ENCODE results near the gene PDE12.

PDE12 gene, protein sequence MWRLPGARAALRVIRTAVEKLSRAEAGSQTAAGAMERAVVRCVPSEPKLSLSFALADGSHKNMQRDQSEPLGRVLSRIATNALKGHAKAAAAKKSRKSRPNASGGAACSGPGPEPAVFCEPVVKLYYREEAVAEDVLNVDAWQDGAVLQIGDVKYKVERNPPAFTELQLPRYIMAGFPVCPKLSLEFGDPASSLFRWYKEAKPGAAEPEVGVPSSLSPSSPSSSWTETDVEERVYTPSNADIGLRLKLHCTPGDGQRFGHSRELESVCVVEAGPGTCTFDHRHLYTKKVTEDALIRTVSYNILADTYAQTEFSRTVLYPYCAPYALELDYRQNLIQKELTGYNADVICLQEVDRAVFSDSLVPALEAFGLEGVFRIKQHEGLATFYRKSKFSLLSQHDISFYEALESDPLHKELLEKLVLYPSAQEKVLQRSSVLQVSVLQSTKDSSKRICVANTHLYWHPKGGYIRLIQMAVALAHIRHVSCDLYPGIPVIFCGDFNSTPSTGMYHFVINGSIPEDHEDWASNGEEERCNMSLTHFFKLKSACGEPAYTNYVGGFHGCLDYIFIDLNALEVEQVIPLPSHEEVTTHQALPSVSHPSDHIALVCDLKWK

DNA sequence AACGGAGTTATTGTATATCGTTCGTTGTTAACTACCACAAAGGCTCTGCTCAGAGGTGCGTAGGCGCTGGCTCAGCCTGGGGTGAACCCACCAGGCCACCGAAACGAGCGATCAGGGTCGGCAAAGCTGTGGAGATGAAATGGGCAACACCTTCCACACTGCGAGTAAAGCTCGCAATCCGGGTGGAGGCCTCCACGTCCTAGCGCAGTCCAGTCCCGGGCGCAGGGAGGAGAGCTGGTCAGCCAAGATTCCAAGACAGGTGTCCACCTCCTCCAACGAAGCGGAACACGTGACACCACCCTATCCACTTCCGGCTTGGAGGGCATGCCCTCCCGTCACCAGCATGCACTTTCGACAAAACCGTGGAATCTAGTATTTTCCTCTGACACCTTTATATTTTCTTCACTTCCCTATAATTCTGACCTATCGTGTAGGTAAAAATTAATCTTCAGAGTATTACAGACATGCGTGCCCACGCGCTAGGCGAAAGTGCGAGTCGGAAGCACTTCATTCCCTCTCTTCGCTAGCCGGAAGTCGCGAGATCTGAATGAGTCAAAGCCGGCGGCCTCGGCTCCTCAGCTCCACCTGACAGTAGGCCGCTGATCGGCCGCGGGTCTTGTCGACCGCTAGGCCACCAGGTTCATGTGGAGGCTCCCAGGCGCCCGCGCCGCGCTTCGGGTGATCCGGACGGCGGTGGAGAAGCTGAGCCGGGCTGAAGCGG is at the start of gene PDE12:
TSS of gene PDE12 (plus strand) at position 537 of the 721 bp plus-strand sequence. CDS start at position 643, 106 bp downstream.
- peak; percentile 65 to 70 (median 69) for DNase-seq (ENCODE audit: low read depth in 3 of 3)

DNA sequence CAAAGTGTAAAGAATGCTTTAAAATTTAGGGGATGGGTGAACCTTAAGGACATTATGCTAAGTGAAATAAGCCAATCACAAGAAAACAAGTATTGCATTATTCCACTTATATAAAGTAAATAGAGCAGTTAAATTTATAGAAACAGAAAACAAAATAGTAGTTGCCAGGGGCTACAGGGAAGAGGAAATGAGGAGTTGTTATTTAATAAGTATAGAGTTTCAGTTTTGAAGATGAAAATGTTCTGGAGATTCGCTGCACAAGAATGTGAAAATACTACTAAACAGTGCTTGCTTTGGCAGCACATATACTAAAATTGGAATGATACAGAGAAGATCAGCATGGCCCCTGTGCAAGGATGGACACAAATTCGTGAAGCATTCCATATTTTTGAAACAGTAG is 43.9 kb upstream of the PDE12 start:
- no peak for DNase-seq (ENCODE audit: low read depth in 3 of 3)

DNA sequence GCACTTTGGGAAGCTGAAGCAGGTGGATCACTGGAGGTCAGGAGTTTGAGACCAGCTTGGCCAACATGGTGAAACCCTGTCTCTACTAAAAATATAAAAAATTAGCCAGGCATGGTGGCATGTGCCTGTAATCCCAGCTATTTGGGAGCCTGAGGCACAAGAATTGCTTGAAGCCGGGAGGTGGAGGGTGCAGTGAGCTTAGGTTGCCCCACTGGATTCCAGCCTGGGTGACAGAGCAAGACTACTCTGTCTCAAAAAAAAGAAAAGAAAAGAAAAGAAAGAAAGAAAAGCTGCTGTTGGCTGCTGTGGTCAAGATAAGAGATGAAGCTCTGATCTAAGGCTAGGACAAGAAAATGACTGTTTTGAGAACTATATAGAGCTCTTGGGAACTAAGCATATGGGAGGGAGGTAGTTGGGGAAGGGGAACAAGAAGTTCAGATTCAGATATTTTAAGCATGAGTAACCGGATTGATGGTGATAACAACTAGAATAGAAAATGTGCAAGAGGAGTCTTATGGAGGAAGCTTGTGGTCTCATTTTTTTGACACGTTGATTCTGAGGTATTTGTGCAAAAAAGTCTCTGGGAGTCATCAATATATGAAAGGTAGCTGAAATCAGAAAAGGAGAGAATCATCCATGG is 37.7 kb upstream of the PDE12 start:
- DNase-seq (ENCODE audit: low read depth in 3 of 3): no peak

DNA sequence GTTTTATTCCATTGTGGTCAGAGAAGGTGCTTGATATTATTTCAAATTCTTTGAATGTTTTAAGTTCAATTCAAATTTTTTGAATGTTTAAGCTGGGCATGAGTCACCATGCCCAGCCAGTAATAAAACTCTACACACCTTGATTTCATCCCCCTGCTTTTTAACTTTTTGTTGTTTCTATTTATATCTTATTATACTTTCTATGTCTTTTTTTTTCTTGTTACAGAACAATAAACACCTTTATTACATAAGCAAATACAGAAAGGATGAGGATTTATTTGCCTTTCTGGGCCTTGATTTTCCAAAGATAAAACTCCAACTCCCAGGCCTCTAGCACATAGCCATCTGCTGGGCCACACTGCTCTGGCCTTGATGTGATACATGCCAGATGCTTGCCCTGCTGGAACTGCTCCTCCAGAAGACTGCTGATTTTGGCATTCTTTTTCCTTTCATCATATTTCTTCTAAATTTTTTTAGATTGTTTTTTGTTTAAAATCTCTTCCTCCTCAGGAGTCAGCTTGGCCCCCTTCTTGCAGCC is 25.9 kb upstream of the PDE12 start:
- no peak for DNase-seq (ENCODE audit: low read depth in 3 of 3)

DNA sequence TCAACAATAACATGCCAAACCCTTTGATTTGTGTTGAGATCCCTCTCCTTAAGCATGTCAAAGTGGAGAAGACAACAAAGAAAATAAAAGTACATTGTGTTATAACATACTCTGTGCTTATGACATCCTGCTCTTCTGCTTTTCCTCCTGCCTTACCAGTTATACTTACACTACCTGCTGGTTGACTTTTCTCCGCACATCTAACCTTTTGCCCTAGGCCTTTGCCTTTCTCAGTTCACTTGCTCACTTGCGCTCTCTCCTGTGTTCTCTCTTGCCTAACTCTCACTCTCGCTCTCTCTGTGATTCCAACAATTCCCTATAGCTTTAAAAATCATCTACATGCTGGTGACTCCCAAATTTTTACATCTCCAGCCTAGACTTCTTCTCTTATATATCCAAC is 17.6 kb upstream of the PDE12 start:
- no peak for DNase-seq (ENCODE audit: low read depth in 3 of 3)

DNA sequence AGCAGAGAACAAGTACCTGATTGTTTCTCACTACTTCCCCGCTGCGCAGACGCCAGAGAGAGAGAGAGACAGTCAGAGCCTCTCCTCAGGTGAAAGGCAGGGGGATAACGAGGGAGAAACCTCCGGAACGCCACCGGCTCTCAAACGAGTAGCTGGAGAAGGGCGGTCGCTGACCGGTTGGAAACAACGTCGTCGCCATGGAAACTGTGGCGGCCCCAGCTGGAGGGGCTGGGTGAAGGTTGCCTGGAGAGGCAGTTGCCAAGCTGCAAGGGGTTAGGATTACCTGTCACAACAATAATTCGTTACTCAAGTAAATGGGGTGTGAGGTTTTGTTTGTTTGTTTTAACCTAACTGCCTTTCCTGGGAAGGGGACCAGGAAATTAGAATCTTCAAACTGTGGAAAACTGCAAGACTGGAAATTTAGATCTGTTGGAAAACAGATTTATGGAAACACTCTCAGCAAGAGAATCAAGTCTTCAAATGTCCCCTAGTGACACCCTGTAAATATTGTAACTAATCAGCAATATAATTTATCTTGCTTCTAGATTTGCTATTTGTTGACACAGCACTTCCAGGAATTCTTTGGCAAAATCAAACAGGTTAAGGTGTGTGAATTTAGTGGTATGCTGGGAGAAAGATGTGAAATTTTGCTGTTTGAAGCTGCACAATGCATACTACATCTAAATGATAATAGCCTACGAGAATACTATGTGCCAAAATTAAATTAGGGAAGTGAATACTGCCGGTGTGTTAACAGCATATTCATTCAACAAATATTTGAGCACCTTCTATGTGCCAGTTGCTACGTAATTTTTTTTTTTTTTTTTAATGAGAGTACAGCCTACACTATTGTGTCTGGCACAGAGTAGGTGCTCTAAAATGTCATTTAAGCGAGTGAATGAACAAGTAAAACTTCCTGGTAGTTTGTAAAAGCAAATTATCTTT is 11.6 kb upstream of the PDE12 start, which contains the start of gene DNAH12:
TSS of gene DNAH12 (minus strand) at position 164 of the 945 bp plus-strand sequence. CDS start 1,474 bp downstream, outside the sequence.
- no peak for DNase-seq (ENCODE audit: low read depth in 3 of 3)

DNA sequence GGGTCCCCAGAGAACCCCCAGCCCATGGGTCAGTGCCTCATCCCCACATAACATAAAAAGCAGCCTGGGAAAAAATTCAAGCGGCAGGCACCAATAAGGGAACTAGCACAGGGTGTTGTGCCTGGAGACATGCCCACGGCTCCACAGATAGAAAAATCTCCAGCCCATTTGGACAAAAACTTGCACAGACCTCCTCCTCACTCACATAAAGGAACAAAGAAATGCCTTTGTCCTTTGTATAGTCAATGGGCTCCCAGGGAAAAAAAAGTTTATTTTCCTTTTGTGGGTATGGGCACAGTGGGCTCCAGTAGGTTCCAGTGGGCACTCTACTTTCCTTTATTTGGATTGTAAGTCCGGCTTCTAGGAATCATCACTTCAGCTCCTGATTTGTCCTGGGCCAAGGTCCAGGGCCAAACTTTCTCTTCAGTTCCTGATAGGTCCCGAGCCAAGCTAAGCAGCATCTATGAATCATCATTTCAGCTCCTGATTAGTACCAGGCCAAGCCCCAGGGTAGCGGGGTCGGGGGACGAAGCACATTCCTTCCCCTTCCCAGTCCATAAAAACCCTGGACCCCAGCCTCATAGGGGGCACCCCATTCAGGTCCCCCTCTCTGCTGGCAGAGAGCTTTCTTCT is 10.3 kb upstream of the PDE12 start:
- DNase-seq (ENCODE audit: low read depth in 3 of 3): no peak

DNA sequence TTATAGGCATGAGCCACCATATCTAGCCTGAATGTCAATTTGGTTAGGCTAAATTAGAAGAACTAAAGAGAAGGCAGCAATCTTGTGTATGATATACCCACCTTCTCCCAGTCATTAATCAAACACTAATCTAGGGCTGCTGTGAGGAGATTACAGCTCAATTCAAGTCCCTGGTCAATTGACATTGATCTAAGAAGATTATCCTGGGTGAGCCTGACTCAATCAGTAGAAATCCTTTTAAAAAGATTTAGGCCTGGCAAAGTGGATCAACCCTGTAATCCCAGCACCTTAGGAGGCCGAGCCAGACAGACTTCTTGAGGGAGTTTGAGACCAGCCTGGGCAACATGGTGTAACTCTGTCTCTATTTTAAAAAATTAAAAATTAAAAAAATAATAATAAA is 9.5 kb upstream of the PDE12 start:
- DNase-seq (ENCODE audit: low read depth in 3 of 3): no peak

DNA sequence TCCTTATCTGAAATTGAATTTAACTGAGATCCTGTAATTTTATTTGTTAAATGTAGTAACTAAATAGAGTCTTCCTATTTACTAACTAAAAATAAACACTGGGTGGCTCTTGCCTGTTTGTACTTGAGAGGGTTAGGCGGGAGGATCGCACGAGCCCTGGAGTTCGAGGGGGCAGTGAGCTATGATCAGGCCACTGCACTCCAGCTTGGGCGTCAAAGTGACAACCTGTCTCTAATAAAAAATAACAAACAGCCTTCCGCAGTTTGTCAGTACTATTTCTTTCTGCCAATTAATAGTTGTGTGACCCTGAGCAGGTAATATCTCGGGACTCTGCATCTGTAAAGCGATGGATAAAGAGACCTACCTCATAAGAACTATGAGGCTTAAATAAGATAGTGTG is 768 bp upstream of the PDE12 start:
- no peak for DNase-seq (ENCODE audit: low read depth in 3 of 3)

DNA sequence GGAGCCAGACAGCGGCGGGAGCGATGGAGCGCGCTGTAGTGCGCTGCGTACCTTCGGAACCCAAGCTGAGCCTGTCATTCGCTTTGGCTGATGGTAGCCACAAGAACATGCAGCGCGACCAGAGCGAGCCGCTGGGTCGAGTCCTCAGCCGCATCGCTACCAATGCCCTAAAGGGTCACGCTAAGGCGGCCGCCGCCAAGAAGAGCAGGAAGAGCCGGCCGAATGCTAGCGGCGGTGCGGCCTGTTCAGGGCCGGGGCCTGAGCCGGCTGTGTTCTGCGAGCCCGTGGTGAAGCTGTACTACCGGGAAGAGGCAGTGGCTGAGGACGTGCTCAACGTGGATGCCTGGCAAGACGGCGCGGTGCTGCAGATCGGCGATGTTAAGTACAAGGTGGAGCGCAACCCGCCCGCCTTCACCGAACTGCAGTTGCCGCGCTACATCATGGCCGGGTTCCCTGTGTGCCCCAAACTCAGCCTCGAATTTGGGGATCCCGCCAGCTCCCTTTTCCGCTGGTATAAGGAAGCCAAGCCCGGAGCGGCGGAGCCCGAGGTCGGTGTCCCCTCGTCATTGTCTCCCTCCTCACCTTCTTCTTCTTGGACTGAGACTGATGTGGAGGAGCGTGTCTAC is 498 bp downstream of the PDE12 start:
- DNase-seq (ENCODE audit: low read depth in 3 of 3): no peak

DNA sequence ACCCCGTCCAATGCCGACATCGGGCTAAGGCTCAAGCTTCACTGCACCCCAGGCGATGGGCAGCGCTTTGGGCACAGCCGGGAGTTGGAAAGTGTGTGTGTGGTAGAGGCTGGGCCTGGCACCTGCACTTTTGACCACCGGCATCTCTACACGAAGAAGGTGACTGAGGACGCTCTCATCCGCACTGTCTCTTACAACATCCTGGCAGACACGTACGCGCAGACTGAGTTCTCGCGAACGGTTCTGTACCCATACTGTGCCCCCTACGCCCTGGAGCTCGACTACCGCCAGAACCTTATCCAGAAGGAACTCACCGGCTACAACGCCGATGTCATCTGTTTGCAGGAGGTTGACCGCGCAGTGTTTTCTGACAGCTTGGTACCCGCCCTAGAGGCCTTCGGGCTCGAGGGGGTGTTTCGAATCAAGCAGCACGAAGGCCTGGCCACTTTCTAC is 1.0 kb downstream of the PDE12 start:
- DNase-seq (ENCODE audit: low read depth in 3 of 3): peak in 2 of 3 experiments; percentile 7 to 11

DNA sequence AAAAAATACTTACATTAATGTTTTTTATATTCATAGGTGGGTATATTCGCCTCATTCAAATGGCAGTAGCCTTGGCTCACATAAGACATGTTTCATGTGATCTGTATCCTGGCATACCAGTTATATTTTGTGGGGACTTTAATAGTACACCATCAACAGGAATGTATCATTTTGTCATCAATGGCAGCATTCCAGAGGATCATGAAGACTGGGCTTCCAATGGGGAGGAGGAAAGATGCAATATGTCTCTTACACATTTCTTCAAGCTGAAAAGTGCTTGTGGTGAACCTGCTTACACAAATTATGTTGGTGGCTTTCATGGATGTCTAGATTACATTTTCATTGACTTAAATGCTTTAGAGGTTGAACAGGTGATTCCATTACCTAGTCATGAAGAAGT is 3.5 kb downstream of the PDE12 start:
- no peak for DNase-seq (ENCODE audit: low read depth in 3 of 3)

DNA sequence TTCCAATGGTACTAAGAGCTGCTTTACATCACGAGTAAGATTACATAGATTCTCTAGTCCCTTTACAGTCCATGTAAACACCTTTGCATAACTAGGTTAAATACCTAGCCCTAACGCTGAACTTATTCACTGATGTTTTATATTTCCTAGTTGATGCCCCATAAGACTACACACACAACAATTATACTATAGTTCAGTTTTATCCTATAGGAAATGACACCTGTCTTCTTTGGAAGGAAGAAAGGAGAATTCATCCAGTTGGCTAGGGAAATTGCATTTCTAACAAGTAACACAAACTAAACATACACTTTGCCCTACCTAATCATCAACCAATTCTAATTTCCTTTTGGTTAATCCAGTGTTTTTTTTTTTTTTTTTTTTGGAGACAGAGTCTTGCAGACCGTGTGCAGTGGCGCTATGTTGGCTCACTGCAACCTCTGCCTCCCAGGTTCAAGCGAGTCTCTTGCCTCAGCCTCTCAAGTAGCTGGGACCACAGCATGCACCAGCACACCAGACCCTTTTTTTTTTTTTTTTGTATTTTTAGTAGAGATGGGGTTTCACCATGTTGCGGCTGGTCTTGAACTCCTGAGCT is 13.9 kb downstream of the PDE12 start:
- no peak for DNase-seq (ENCODE audit: low read depth in 3 of 3)

DNA sequence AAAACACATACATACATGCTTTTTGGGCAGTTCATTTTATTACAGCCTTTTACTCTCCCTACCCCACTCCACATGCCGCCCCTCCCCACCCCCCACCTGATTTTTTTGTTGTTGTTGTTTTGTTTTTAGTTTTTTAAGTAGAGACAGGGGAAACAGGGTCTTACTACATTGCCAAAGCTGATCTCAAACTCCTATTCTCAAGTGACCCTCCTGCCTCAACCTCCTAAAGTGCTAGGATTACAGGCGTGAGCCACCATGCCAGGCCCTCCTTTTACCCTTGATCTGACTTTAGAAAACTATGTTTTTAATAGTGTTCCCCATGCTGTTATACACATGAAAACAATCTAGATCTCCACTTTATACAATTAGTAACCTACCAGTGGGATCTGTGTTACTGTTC is 14.8 kb downstream of the PDE12 start:
- DNase-seq (ENCODE audit: low read depth in 3 of 3): no peak

DNA sequence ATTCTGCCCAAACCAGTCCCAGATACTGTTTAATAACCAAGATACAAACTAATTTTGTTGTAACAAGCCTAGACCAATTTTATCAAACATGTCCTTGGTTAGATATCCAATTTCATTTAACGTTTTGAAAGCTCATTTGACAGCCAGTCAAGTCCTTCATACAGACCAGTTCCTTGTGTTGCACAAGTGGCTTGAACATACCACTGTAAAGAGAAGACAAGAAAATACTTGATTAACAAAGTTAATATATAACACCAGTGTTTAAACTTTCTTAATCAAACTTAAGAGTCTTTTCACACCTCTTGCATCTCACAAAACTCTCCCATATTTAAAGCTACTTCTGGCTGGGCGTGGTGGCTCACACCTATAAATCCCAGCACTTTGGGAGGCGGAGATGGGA is 16.0 kb downstream of the PDE12 start:
- no peak for DNase-seq (ENCODE audit: low read depth in 3 of 3)

DNA sequence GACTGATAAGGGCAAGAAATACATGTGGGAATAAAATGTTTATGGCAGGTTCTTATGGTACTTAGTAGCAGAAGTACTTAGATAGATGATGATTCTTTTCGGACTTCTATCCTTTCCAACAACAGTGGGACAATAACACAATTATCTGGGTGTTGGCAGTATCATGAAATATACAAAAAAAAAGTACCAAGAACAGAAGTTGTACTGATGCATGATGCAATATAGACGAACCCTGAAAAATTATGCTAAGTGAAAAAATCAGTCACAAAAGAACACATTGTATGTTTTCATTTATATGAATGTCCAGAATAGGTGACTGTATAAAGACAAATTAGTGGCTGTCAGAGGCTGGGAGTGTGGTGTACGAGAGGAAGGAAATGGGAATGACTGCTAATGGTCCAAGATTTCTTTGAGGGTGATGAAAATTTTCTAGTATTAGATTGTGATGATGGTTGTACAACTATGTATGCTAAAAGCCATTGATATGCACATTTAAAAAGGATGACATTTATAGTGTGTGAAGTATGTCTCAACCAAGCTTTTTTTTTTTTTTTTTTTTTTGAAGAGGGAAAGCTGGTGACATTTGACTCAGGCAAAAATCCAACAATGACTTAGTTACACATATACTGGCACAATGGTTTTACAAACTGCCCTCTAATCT is 20.0 kb downstream of the PDE12 start:
- DNase-seq (ENCODE audit: low read depth in 3 of 3): no peak

DNA sequence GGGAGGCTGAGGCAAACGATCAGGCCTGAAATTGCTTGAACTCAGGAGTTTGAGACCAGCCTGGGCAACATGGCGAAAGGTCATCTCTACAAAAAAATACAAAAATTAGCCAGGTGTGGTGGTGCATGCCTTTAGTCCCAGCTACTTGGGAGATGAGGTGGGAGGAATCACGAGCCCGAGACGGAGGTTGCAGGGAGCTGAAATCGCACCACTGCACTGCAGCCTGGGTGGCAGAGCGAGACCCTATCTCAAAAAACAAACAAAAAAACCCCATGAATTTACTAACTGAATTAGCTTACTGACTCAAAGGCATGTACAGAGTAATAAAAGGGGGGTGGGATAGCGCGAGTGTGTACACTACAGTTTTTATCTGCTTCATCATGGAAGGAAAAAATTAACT is 21.7 kb downstream of the PDE12 start:
- no peak for DNase-seq (ENCODE audit: low read depth in 3 of 3)

DNA sequence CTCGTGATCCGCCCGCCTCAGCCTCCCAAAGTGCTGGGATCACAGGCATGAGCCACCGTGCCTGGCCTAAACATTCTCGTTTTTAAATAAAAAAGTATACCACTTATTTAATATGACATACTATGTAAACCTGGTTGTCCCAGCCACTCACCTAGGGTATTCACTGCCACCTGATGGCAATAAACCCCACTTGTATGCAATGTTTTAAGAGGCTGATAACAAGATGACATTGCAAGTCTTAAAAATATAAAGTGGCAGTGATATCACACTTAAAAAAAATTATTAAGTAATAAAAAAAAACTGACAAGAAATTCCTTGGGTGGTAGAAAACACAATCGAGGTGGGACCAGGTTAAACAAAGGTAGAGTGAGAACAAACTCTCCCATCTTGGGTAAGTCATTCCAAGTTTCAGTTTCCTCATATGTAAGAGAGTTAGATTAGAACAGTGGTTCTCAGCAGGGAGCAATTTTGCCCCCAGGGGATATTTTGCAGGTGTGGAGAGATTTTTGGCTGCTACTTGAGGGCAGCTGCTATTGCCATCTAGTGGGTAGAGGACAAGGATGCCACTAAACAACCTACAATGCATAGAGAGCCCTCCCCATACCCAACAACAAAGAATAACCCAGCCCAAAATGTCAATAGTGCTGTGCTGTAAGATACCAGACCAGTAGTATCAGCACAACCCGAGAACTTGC is 26.5 kb downstream of the PDE12 start:
- DNase-seq (ENCODE audit: low read depth in 3 of 3): no peak
